Activated CD4-positive, alpha-beta T cell treated with anti-CD3 and anti-CD28 coated beads for 1 hour (primary cell): ENCODE data around the gene MT3.
"Not testable (repeated sequence)": the region's sequence is repeated elsewhere in the genome, so short reads cannot be mapped to it uniquely, and the experiment has no call there.

Source experiments
- DNase-seq: peaks from one replicate; pipeline ENCODE4 v3.0.0-alpha.2; 2020

The MT3 gene

DNA sequence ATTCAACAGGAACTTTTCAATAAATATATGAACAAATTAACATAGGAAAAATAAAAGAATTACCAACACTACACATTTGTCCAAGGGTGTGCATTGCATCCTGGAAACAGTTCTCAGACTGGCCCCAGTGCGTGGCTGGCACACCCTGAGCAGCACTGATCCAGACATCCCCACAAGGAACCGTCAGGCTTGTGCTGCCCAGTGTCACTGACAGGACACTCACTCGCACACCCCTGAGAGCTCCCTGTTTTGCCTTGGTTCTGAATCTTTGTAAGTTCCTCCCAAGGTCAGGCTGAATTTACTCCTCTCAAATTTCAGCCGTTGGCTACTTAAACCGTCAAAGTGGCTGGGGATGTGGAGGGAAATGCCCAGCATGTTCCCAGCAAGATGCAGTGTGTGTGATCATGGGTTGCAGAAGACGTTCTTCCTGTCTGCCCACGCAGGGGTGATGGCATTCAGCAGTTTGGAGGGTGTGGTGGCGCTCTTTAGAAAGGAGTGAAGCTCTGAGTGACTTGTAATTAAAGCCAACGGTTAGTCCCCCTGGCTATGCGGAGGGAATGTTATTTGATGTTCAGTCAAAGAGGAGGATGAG lies 20.8 kb downstream of the MT3 start:
- peak; percentile 61 for DNase-seq

DNA sequence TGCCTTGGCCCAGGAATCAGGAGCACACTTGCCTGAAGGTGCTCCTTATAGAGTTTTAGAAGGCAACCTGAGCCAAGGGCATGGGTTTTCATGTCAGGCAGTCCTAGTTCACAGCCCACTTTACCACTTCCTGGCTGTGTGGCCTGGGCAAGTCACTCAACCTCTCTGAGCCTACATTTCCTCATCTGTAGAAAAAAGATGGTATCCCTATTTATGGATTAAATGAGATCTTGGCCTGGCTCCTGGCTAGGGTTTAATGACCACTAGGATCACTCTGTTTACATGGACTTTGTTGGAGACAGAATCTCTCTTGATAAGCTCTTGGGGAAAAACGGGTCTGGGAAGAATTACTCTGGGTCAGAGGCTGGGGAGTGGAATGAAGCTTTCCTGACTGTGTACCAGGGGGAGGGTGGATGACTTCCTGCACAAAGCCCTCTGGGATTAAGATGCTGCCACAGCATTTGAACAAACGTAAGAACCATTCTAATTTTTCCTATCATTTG lies 21.3 kb downstream of the MT3 start:
- DNase-seq, result no peak

DNA sequence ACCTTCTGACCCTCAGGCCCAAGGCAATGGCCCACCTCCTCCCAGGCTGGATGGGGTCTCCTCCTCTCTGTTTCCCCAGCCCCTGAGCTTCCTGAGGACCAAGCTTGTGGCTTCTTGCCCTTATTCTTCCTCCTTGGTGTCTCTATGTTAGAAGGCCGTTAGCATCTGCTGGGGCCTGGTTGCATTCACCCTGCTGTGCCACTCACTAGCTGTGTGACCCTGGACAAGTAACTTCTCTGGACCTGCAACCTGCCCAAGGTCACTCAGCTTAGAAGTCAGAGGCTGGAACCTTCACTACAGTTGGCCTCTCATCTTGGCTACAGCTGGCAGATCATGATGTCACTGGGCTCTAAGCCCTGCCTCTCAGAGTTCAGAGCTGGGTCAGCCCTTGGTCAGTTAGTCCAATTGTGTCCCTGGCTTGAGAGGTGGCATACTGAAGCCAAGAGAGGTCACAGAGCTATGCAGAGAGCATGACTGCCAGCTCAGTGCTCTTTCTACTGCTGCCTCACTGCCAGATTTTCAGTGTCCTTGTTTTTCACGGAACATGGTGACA lies 22.0 kb downstream of the MT3 start:
- DNase-seq, result no peak

DNA sequence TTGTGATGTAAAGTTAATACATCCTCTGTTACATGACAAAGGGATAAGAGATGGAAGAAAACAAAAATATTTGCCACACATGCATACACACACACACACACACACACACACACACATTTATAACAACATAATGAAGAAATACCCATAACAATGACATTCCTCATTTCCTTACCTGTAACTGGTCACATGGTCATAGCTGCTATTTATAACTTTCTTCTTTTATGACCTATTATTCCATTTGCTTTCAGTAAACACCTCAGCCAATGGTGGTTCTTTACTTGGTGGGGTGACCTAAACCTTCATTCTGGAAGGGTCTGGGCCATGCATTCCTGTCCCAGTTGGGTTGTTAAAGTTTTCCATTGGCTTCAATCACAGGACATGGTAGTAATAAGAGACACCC lies 24.4 kb downstream of the MT3 start:
- no peak for DNase-seq

DNA sequence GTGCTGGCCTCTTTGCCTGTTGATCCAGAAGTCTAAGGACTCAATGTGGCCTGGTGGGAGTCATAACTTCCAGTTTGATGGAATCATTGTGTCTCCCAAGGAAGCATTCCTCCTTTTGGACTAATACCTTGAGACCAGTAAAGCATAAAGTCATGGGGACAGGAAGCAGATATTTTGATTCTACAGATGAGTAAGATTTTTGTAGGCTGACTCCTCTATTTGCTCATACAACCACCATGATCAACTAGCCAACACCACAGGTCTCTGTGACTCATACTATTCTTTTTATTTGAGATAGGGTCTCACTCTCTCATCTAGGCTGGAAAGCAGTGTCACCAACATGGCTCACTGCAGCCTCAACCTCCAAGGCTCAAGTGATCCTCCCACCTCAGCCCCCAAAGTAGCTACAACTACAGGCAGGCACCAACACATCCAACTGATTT lies 25.2 kb downstream of the MT3 start:
- no peak for DNase-seq

DNA sequence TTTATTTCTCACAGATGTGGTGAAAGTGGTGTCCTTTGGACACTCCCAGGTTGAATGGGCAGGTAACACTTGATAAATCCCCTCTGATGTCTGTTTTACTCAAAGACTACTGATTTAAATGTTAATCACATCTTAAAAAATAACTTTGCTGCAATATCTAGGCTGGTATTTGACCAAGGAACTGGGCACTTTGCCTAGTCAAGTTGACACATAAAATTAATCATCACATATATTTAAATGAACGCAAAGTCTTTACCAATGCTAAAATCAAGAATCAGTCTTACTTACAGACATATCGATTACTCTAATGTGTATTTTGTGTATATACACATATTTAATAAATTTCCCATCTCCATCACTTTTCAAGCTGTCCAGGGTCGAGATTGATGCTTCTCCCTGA lies 26.0 kb downstream of the MT3 start:
- no peak for DNase-seq

DNA sequence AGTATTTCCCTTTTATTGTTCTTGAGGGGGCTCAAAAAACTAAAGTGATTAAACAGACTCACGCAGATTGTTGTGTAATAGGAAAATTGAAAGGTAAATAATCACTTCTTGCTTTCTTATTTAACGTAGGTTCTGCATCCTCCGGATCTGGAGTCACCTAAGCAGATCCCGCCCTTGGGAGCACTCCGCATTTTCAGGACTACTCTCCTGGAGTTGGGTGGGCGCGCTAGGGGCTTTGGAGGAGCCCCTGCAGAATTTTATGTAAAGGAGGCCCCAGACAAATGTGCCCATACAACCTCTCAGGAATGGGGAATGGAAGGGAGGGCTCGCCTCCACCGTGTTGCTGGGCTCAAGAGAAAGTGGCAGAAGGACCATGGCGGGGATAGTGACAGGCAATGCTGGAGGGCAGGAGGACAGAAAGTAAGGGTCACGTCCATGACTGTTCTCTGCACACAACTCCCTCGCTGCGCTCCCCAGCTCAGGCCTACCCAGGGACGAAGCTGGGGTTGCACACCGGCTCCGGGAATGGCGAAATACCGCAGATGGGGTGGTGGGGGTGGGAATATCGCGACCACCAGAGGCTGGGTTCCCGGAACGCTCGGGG lies 27.4 kb downstream of the MT3 start:
- no peak for DNase-seq

DNA sequence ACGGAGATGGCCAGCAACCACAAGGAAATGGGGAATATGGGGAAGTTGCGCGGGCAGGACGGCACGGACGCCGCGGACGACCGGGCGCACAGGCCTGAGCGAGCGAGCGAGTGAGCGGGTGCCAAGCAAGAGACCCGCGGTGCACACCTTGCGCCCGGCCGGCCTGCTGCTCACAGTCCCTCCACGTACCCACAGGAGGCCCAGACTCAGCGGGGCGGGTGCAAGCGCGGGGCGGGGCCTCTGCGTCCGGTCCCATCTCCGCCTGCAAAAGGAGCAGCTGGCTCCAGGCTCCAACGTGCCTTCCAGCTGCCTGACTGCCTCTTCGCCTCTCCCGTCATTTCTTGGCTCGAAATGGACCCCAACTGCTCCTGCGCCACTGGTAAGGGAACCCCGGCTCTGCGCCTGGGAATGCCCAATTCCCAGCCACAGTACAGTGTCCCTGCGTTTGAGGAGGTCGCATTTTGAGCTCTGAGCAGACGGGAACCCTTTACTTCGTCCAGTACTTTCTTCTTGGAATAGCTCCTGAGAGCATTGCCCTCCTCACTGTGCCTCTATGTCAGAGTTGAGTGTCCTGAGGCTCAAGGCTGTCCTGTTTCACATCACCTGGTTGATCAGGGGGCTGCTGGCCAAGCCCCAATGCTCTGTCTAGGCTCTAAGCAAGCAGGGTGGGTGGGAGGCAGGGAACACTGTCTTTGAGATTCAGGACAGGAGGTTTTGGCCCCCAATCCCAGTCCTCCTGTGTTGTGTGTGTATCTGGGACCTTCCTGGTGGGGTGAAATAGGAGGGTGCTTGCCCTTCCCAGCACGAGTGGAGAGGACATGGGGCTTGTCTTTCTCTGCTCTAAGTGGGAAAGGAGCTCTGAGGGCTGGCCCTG lies 28.1 kb downstream of the MT3 start:
- DNase-seq, result no peak

DNA sequence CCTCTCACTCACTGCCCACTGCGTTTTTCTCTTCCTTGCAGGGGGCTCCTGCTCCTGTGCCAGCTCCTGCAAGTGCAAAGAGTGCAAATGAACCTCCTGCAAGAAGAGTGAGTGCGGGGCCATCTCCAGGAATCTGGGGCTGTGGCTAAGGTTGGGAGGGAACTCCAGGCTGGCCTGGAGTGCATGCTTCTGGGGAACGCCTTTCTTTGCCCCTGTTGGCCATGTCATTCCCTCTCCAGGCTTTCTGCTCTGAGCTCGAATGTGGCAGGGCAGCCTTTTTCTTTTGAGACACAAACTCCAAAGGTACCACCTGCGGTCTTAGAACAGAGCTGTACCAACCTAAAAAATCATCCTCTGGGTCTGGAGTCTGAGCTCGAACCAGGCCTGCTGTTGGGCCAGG lies 28.8 kb downstream of the MT3 start:
- no peak for DNase-seq

DNA sequence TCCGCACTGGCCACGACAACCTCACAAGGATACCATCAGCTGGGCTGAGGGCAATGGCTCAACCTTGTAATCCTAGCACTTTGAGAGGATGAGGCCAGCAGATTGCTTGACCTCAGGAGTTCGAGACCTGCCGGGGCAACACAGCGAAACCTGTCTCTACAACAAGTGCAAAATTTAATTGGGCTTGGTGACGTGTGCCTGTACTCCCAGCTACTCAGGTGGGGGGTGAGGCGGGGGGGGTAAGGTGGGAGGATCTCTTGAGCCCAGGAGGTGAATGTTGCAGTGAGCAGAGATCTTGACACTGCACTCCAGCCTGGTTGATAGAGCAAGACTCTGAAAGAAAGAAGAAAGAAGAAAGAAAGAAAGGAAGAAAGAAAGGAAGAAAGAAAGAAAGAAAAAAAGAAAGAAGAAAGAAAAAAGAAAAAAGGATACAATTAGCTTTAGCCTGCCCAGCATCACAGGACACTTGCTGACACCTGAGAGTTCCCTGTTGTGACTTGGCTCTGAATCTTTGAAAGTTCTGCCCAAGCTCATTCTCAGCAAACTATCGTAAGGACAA lies 31.1 kb downstream of the MT3 start:
- DNase-seq, result no peak

DNA sequence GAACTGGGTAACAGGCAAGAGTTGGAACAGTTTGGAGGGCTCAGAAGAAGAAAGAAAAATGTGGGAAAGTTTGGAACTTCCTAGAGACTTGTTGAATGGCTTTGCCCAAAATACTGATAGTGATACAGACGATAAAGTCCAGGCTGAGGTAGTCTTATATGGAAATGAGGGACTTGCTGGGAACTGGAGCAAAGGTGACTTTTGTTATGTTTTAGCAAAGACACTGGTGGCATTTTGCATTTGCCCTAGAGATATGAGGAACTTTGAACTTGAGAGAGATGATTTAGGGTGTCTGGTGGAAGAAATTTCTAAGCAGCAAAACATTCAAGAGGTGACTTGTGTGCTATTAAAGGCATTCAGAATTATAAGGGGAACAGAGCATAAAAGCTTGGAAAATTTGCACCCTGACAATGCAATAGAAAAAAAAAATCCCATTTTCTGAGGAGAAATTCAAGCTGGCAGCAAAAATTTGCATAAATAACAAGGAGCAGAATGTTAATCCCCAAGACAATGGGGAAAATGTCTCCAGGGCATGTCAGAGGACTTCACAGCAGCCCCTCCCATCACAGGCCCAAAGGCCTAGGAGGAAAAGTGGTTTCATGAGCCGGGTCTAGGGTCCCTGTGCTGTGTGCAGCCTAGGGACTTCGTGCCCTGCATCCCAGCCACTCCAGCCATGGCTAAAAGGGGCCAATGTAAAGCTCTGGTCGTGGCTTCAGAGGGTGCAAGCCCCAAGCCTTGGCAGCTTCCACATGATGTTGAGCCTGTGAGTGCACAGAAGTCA lies 32.5 kb downstream of the MT3 start:
- DNase-seq, result not testable (repeated sequence)

DNA sequence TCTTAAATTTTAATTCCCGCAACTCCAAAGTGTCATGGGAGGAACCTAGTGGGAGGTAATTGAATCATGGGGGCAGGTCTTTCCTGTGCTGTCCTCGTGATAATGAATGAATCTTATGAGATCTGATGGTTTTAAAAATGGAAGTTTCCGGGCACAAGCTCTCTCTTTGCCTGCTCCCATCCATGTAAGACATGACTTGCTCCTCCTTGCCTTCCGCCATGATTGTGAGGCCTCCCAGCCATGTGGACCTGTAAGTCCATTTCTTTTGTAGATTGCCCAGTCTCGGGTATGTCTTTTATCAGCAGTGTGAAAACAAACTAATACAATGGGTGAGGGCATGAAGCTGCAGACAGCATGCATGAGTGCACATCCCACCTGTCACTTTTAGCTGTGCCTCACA lies 33.9 kb downstream of the MT3 start:
- not testable (repeated sequence) for DNase-seq

DNA sequence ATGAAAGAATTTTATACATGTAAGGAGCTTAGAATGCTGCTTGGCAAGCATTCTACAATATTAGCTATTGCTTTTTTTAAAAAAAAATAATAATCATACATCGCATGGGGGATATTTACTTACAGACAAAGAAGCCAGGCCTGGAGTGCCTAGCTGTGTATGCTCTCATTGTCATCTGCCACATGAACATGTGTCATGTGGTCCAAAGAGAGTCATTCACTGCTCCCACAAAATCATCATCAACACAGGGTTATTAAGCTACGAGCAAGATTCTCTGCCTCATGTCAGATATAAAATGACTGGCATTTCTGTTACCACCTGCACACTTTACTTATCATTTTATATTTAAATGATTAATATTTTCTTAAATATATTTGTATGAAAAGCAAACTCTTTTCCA lies 34.3 kb downstream of the MT3 start:
- no peak for DNase-seq

DNA sequence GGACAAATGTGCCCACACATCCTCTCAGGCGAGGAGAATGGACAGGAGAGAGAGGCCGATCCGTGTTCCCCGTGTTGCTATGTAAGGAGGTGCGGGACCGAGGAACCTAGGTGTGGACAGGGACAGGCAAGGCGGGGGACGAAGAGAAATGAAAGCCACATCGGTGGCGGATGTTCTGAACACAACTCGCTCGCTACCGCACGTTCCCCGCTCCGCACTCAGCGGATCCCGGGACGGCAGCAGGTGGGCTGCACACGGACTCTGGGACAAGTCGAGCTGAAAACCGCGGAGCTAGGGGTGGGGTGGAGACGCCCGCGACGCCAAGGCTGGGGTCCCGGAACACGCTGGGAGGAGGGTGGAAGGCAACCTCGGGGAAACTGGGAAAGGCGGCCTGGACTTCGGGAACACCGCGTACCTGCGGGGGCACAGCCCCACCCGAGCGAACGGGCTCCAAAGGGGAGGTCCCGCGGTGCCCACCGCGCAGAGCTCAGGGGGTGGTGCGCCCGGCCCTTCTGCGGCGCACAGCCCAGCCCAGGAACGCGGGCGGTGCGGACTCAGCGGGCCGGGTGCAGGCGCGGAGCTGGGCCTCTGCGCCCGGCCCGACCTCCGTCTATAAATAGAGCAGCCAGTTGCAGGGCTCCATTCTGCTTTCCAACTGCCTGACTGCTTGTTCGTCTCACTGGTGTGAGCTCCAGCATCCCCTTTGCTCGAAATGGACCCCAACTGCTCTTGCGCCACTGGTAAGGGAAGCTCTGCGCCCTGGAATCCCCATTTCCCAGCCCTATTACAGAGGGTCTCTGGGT lies 36.0 kb downstream of the MT3 start, which contains the start of gene MT1E:
MT1E (plus strand) TSS at position 642 of the 803 bp plus-strand sequence; CDS start at position 713, 71 bp downstream.
- DNase-seq, result peak; percentile 40

DNA sequence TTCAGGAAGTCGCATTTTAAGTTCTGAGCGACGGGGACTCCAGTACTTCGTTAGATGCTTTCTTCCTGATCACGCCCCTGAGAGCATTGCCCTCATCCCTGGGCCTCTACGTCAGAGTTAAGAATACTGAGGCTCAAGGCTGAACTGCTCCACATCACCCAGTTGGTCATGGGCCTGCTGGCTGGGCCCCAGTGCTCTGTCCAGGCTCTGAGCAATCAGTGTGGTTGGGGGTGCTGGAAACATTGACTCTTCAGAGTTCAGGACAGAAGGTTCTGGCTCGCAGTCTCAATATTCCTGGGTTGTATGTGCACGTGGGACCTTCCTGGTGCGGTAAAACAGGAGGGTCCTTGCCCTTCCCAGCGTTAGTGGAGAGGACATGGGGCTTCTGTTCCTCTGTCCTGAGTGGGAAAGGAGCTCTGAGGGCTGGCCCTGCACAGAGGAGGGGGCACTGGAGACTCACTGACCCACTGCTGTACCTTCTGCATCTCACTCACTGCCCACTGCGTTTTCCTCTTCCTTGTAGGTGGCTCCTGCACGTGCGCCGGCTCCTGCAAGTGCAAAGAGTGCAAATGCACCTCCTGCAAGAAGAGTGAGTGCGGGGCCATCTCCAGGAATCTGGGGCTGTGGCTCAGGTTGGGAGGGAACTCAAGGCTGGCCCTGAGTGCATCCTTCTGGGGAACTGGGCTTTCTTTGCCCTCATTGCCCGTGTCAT lies 36.8 kb downstream of the MT3 start:
- DNase-seq, result no peak

DNA sequence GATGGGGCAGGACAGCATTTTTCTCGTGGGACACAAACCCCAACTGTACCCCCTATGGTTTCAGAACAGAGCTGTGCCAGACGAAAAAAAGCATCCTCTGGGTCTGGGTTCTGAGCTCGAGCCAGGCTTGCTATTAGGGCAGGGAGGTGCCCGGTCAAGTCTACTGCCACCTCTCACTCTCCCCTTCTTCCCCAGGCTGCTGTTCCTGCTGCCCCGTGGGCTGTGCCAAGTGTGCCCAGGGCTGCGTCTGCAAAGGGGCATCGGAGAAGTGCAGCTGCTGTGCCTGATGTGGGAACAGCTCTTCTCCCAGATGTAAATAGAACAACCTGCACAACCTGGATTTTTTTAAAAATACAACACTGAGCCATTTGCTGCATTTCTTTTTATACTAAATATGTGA lies 37.4 kb downstream of the MT3 start:
- no peak for DNase-seq

DNA sequence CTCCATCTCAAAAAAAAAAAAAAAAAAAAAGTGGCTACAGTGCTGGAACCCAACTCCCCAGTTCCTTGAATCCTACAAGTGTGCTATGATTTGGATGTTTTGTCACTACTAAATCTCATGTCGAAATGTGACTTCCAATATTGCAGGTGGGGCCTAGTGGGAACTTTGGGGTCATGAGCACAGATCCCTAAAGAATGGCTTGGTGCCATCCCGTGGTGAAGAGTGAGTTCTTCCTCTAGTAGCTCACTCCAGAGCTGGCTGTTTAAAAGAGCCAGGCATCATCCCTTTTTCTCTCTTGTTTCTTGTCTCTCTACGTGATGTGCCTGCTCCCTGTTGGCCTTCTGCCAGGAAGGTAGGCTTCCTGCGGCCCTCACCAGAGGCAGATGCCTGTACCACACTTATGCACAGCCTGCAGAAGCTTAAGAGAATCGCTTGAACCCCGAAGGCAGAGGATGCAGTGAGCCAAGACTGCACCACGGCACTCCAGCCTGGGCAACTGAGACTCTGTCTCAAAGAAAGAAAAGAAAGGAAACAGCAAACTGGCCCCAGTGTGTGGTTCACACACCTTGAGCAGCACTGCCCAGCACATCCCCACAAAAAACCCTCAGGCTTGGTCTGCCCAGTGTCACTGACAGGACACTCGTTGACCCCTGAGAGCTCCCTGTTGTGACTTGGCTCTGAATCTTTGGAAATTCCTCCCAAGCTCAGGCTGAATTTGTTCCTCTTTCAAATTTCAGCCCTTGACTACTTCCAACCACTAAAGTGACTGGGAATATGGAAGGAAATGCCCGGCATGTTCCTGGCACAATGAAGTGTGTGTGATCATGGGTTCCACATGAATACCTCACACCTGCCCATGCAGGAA lies 39.4 kb downstream of the MT3 start:
- DNase-seq, result no peak

DNA sequence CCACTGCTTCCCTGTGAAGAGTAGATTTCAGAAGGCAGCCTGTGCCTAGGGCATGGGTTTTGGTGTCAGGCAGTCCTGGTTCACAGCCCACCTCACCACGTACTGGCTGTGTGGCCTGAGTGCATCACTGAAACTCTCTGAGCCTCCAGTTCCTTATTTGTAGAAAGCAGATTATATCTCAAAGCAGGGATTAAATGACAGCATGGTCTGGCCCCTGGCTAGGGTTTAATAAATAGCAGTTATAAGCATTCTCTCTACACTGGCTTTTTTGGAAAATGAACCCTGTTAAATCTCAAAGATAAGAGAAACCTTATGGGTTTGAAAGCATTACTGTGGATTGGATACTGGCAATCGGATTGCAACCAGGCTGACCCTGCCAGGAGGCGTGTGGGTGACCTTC lies 40.2 kb downstream of the MT3 start:
- DNase-seq, result no peak

DNA sequence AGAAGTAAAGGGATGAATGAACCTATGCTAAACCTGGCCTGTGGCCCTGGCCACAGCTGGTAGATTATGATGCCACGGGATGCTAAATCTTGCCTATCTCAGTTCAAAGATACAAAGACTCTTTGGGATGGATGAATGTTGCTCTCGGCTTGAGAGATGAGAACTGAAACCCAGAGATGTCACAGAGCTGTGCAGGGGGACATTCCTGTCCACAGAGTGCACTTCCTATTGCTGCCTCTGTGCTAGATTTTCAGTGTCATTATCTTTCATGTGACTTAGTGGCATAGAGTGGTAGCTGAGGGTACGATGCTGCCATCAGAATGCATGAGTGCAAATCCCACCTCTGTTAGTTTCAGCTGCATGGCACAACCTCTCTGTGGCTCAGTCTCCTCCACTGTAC lies 40.8 kb downstream of the MT3 start:
- DNase-seq, result no peak

DNA sequence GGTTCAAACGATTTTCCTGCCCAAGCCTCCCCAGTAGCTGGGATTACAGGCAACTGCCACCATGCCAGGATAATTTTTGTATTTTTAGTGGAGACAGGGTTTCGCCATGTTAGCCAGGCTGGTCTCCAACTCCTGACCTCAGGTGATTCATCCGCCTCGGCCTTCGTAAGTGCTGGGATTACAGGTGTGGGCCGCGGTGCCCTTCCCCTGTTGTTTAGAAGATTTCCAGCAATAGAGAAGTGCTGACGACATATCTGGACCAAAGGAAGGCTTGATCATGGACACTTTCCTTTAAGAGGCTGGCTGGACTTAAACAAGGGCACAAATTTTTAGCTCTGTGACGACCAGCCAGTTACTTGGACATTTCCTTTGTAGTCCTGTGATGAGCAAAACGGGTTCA lies 41.9 kb downstream of the MT3 start:
- DNase-seq, result no peak
